ENCODE results near the gene SYT2.
A peak's percentile ranks its signal among the peaks of the same experiment; 100 is the strongest.

SYT2 gene

DNA sequence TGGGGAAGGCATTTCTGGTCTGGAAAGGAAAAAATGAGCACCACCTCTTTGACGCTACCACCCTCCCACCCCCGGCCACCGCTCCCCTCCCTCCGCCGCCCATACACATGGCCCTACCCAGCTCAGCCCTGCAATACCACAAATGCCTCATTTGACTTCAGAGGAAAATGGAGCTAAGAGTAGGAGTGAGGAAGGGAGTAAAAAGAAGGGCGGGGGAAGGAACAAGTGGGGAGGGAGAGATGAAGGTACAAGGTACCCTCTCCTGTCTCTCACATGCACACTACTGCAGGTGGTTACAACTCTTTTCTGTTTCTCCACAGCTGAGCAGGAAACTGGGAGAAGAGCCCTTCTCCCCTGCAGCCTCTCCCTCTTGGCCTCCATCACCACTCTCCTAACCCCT lies 7.1 kb downstream of the SYT2 start:
- no peak for DNase-seq

DNA sequence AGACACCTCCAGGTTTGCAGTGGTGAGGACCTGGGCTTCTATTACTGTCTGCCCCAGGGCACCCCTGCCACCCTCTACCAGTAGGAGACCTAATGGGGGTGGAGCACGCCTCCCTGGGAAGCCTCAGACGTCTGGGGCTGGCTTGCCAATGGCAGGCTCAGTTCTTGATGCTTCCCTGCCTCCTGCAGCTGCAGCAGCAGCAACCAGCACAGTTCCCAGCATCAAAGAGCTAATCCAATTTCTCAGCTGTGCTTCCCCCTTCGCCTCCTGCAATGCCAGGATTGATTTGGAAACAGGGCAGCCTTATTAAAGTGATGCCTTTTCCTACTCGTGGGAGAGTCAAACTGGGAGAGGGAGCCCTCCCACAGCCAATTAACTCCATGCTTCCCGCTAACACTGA lies 8.2 kb downstream of the SYT2 start:
- DNase-seq = no peak

DNA sequence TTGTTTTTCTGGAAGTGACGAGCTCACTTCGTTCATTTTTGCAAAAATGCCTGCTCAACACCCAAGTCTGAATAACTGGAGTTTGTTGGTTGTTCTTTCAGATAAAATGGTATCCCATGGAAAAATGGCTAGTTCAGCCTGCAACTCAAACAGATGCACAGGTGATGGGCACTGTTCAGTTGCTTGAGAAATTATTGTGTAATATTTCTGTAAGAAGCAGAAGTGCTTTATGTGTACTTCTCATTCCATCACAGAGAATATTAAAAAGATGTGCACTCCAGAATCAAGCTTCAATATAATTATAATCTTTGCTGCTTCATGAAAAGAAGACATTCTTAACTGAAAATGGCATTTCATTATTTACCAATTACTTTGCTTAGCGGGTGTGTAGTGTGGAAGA lies 9.1 kb downstream of the SYT2 start:
- no peak for DNase-seq

DNA sequence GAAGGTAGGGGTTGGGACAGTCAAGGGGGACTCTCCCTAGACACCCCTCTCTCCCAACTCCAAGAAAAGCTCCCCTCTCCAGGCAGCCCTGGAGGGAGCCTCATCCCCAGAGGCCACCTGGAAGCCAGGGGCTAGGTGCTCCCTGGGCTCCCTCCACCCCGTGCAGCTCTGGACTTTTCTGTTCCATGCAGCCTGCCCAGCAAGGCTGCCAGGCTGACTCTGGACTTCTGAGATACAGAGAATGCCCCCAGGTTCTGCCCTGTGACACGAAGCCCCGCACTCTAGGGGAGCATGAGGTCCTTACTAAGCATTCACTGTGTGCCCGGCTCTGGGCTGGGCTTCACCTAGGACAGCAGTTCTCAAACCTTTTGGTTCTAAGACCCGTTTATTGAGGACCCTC lies 10.2 kb downstream of the SYT2 start:
- DNase-seq = no peak

DNA sequence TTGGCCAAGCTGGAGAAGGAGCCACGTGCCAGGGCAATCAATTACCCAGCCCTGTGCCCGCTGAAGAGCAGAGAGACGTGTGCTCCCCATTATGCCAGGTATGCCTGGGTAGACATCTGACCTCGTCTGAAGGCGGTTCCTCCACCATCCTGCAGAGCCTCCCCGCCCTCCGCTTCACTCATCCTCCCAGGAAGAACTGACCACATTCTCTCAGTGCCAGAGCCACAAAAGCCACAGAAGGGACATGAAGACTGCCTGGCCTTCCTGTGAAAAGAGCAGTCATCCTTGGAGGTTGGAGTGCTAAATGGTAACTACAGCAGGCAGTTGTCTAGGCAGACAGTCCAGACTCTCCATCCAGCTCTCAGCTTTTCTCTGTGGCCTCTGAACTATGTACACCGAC lies 12.0 kb downstream of the SYT2 start:
- DNase-seq = no peak

DNA sequence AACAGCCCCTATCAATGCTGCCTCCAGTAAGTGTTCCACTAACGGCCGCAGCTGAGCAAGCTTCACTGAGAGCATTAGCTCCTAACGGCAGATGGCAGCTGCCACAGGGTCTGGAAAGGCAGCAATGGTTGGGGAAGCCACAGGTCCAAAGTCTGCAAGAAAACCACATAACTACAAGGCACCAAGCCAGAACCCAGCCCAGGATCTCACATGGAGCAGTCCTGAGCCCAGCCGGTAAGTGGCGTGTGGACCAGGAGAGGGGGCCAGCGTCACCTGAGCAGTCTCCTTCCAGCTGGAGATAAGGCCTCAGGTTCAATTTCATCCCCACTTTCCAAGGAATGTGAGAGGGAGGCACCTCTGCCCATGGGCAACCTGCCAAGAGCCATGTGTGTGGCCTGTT lies 13.2 kb downstream of the SYT2 start:
- DNase-seq = no peak

DNA sequence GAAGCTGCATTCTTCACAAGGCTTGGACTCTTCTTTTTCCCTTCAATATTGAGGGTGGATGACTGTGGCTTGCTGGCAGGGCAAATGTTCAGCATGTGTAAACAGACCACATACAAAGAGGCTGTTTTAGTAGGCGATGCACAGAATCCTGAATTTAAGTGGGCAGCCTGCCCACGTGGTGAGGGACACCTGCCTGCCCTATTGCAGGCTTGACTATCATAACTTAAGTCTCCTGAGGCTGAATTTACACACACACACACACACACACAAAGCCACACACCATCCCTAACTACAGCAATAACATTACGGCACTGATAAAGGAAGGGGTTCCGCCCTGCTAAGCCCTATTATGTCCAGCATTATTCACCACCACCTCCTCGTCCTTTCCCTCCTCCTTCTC lies 15.9 kb downstream of the SYT2 start:
- DNase-seq = no peak

DNA sequence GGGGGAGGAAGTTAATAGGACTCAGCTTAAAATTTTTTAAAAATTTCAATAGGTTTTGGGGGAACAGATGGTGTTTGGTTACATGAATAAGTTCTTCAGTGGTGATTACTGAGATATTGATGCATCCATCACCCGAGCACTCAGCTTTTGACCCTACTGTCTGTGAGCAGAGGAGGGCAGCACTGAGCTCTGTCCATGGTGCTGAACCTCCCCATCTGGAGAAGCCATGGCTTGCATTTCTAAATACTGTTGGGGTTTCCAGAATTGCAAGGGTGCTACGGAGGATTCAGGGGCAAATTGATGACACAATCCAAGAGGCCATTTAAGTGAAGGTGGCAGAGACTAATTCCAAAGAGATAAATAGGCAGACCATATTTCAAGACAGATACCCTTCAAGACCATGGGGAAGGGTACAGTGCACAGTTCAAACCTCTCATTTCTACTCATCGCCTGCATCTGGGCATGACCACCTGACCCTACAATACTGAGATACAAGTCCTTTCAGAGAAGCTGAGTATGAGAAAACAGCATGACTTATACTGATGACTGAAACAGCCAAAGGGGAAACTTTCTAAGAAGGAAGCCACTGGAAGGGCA lies 17.2 kb downstream of the SYT2 start:
- DNase-seq = peak; percentile 62

DNA sequence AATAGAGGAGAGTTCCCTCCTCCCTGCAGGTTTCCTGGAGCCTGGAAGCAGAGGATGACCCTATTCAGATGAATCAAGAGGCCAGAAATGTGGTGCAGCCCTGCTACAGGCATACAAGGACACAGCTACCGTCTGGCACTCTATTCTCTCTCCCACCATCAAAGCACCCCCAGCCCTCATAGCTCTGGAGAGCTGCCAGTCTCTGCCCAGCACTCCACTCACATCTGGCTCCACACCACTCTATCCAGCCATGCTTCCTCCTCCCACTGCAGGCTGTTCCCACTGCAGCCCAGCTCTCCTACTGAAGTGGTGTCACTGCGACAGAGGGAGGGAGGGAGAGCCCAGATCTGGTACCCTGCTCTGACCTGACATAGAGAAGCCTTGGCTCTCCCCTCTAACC lies 18.4 kb downstream of the SYT2 start:
- DNase-seq = no peak

DNA sequence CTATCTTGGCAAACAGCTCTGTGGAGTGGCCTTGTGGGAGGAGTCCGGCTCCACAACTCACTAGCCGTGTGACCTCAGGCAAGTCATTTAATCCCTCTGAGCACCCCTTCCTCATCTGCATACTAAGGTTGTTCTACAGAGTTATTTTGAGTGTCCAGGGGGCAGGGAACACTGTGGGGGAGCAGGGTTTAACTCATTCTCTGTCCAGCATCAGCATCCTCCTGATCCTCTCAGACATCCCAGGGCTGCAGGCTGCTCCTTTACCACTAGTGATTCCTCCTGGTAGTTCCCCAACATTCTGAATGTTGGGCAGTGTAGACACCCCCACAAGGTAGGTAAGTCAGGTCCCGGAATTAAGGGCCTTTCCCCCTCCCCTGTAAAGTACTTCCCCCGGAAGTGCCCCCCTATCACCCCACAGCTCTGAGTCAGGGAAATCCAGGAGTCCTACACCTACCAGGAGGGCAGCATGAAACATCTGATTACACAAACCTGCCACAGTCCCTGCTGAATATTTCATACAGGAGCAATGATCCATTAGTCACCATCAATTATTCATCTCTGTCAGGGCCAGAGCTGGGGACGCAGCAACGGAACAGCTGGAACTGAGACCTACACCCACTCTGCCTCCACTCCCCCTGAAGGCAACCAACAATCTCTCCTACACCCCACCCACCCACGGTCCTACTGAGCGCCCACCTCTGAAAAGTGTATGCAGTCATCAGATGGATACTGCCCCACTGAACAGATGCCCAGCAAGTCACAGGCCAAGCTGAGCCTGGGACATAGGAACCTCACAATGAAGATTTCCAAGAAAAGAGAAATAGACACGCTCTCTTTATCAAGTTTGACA lies 20.5 kb downstream of the SYT2 start:
- DNase-seq = no peak

DNA sequence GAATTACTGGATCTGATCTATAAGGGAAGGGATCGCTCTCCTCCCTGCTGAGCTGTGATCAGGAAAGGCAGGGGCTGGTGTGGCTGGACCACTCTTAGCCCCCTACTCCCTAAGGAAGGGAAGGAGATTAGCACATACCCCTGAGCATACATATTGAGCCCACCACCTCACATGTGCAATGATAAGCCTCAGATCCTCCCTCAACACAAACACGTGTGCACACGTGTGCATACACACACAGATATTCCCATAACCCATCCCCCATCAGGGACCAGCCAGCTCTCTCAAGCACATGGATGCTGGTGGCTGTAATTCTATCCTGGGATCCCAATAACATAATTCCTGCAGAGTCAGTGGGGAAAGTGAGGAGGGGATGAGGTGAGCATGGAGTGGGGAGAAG lies 21.2 kb downstream of the SYT2 start:
- DNase-seq = no peak

DNA sequence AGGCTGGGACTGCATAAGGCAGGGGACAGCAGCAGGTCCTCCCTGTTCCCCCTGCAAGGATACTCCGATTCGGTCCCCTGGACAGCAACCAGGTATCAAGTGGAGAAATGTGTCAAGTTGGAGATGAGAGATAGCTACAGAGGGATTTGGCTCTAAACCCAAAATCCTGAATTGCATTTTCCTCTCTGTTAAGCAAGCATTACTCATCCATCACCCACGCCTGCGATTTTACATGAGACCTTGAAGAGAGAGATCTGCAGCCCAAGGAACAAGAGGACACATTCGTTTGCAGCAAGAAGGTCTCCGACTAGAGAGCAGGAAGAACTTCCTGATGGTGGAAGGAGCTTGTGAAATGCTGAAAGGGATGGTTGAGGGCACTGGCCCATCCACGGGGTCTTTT lies 21.9 kb downstream of the SYT2 start:
- DNase-seq = no peak

DNA sequence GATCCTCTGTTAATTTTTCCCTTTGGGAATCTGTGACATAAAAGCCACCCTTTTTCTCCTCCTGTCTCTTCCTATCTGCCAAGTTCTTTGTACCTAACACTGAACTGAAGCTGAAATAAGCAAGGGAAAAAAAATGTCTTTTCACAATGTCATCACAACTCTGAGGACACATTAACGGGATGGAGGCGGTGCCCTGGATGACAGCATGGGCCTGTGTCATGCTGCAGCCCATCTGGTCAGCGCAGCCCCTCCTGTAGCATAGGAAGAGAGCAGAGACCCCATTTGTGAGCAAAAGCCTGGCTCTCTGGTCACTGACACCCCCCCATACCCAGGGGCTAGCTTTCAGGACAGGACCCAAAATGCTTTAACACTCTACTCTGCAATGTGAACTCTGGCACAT lies 22.5 kb downstream of the SYT2 start:
- no peak for DNase-seq

DNA sequence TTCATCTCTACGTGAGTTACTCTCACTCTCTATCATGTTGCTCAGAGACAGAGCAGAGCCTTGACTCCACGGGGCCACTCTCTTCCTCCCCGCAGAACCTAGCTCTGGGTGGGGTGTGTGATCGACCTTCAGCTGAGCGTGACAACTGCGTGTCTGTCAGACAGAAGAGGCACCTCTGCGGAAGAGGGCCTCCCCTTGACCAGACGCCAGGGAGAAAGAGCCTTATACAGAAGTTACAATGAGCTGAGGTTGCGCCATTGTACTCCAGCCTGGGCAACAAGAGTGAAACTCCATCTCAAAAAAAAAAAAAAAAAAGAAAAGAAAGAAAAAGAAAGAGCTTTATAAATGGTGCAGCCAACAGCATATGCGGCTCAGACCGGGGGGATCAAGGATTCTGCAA lies 22.9 kb downstream of the SYT2 start:
- DNase-seq = no peak

DNA sequence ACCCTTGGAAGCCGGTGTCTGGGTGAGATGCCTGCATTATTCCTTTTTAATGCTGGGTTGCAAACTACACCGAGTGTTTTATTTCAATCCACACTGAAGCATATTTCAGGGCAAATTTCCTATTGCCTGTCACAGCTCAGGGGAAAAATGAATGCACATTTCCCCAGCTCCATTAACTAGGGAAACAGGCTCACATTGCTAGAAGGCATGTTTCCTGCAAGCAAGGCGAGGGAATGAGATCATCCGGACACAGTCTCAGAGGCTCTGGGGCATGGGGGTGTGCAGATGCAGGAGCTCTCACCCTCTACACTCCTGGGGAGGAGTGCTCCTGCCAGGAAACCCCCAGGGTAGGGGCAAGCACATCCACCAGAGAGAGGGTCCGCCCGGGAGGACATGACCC lies 24.6 kb downstream of the SYT2 start:
- no peak for DNase-seq

DNA sequence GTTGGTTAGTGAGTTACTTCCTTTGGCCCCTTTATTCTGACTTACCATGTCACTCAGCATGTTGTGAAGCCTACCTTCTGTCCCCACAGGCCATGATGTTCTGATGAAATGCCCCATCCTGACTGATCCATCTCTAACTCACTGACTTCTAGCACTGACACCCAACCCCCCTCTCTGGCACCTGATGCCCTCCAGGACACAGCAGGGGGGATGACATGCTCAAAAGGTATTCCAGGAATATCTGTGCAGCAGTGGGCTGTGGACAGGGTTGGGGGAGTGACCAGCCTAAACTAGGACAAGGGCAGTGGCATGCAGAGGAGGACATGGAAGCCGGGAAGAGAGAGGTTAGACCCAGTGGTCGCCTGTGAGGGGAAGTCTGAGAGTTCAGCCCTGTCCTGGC lies 25.5 kb downstream of the SYT2 start:
- no peak for DNase-seq

DNA sequence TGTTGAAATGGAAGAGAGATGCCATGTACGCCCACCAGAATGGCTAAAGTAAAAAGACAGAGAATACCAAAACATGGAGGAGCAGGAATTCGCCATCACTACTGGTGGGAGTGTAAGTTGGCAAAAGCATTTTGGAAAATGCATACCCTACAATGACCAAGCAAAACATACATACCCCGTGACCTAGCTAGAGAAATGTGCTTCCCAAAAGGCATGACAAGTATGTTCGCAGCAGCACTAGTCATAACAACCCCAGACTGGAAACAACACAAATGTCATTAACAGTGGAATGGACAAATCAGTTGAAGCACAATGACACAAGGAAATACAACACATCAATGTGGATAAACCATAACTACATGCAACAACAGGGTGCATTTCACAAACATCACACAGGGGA lies 27.2 kb downstream of the SYT2 start:
- DNase-seq = no peak

DNA sequence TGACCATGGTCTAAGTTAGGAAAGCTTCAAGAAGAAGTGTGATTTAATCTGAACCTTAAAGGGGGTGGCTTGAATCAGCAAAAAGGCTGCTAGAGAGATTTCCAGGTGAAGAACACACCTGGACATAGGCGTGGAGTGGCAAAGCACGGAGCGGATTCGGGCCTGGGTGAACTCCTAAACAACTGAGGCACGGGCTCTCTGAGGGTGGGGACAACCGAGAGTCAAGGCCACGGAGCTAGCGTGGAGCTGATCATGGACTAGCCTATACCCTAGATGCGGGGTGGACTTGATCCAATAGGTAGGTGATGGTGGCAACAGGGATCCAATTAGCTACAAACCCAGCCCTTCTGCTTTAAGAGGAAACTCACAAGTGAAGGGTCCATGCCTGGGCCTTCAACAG lies 27.8 kb downstream of the SYT2 start:
- DNase-seq = no peak

DNA sequence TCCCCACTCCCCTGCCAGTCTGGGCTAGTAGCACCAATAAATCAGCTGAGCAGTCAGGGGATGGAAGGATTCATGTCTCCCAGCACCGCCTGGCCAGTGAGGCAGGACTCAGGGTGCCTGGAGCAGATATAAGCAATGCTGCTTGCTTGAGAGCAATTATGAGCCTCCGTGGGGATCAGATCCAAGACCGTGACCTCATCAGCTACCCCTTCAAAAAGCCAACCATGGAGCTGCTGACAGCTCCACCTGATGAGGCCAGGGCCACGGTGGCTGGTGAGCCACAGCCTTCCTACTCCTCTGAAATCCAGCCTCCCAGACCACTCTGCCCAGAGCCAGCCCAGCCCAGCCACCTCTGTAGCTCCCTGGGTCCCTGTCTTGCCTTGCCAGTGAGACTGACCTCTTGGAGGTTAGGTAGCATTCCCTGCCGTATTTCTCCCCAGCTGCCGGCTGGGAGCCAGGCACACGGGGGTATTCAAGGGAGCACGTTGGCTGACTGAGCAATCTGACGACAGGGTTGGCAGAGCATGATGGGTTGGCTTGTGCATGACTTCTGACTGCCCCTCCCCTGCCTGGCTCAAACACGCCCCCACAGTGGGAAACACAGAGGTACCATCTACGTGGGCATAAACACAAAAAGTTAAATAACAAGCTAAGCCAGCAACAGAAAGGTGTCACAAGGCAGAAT lies 28.4 kb downstream of the SYT2 start:
- no peak for DNase-seq

DNA sequence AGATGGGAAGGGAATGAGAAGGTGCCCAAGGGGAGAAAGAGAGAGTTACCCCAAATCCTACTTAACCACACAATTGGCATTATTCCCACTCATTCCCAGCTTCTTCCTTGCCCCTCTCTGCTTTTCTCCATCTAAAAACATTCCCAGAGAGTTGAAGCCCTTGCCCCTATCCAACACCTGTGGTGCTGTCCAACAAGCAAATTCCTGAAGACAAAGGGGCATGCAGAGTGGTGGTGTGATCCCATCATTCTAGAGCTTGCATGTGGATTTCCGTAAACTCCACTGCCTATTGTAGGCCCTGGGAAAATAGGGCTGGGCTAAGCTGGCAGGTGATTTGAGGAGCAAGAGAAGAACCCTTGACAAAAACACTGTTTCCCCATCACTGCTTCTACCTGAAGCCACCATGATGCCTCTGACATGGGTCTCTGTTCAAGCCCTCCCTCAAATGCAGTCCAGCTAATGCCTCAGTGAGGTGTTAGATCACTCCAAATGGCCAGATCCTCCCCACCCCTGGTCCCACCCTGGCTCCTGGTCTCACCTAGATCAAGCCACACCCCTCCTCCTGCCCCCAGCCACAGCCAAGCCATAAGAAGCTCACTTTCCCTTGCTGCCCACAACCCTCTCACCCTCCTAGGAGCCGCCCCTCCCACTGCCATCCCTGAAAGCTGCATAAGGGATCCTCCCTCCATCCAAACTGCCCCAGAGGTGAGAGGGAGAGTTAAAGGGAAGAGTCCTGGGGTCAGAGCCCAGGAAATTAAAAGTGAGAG lies 29.5 kb downstream of the SYT2 start:
- no peak for DNase-seq

DNA sequence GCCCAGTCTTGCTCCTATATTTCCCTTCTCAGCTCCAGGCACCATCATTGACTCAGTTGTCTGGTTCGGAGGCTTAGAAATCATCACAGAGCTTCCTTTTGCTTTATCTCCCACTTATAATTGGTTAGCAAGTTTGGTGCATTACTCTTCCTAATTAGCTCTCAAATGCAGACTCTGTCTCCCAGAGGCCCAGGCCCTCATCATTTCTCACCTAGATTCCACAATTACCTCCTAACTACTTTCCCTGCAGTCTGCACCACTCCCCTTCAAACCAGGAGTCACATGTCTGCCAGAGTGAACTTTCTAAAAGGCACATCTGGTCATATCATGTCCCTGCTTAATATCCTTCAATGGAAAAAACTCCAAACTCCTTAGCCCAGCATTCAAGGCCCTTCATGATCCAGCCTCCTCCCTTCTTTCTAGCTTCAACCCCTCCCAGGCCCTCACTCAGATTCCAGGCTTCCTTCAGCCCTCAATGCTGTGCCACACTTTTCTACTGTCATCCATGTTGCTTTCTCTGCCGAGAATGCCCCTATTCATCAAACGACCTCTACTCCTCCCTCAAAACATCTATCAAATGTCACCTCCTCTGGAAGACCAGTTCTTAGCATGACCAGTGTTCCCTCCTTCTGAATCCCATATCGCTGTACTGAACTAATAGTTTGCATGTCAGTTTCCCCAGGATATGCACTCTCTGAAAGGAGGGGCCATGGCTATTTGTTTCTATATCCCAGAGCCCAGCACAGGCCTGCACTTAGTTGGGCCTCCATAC lies 30.7 kb downstream of the SYT2 start:
- DNase-seq = no peak

DNA sequence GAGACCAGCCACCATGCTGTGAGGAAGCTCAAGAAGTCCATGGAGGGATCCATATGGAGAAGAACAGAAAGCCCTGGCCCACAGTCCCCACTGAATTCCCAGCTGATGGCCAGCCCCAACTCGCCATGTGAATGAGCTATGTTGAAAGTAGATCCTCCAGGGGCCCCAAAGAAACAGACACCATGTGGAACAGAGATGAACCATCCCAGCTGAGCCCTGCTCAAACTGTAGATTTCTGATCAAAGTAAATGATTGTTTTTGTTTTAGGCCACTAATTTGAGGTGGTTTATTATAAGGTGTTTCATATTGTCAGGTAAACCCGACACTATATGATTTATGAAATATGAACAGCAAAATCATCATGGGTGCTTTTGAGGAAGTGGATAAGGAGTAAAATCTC lies 32.8 kb downstream of the SYT2 start:
- DNase-seq = no peak

DNA sequence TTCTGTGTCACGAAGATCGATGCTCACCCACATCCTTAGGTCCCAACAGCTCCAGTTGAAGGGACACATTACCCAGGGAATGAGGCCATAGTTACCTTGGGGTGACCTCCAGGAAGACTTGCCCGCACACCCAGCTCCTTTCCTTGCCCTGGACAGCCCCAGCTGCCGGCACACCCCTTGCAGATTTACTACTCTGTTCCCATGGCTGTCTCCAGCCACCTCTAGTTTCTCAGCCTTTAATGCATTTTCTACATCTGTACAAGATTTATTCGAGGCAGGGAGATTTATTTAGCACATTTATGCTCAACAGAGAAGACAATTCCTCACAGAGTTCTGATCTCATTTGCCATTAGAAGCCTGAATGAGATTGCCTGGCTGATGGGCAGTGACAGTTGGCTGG lies 36.7 kb downstream of the SYT2 start:
- DNase-seq = no peak
